Stomach (tissue), 9 donors: ENCODE results near the gene G6PD. TPM values are rescaled to one million over a fixed set of nuclear protein-coding genes. Genes with fewer than 3 reads are reported as not detected.
"Not testable (repeated sequence)": the region's sequence is repeated elsewhere in the genome, so short reads cannot be mapped to it uniquely, and the experiment has no call there.

Experiments
- DNase-seq, 2 donors: peaks; one replicate each; pipeline versions ENCODE4 v3.0.0 to v3.0.0-alpha.2; 2013 to 2019
- H3K27ac ChIP-seq, 5 donors: fragments of 200-600 bp in 4 of 5; sonication (generic) in 4 of 5; one replicate each; pipeline ENCODE4 v1.5.1; 2013 to 2019; ENCODE audit warnings: mild to moderate bottlenecking in 1 of 5, moderate library complexity in 1 of 5
- H3K27me3 ChIP-seq, 3 donors: fragments of 200-600 bp; sonication (generic); one replicate each; pipeline ENCODE4 v1.5.1; 2017 to 2019; ENCODE audit warnings: mixed run types in 1 of 3
- H3K36me3 ChIP-seq, 4 donors: fragments of 200-600 bp; sonication (generic); 1 replicate in 3 of 4; 2 replicates in 1 of 4; pipeline ENCODE4 v1.5.1; 2016 to 2019
- H3K4me1 ChIP-seq, 4 donors: fragments of 200-600 bp; sonication (generic); one replicate each; pipeline ENCODE4 v1.5.1; 2016 to 2019
- H3K4me3 ChIP-seq, 4 donors: fragments of 200-600 bp; sonication (generic) in 3 of 4; one replicate each; pipeline ENCODE4 v1.5.1; 2016 to 2019; ENCODE audit warnings: mild to moderate bottlenecking in 1 of 4
- H3K9me3 ChIP-seq, 4 donors: fragments of 200-600 bp; sonication (generic); one replicate each; pipeline ENCODE4 v1.5.1; 2016 to 2019
- CTCF ChIP-seq, 7 experiments: fragments of 450-650 bp in 4 of 7; fragments of 200-600 bp in 3 of 7; sonication (generic) in 3 of 7; IDR thresholded peaks; one replicate each; pipeline ENCODE4 v1.5.1; 2016 to 2019; ENCODE audit warnings: antibody characterized with exemption in 7 of 7, control low read depth in 2 of 7, mild to moderate bottlenecking in 1 of 7
- EP300 ChIP-seq: sonication (generic); formaldehyde crosslinking; IDR thresholded peaks from one replicate; pipeline ENCODE4 v1.6.1; 2017; ENCODE audit warnings: antibody characterized with exemption
- POLR2A ChIP-seq, 4 donors: fragments of 450-650 bp; IDR thresholded peaks; one replicate each; pipeline ENCODE4 v1.6.1; 2016; ENCODE audit warnings: antibody characterized with exemption in 4 of 4, control low read depth in 2 of 4, mild to moderate bottlenecking in 1 of 4, moderate library complexity in 1 of 4
- POLR2AphosphoS5 ChIP-seq, 3 donors: sonication (generic); formaldehyde crosslinking; IDR thresholded peaks; one replicate each; pipeline ENCODE4 v1.6.1; 2016; ENCODE audit warnings: antibody characterized with exemption in 3 of 3
- WGBS, 5 donors: extraction: QIAGEN DNeasy Blood & Tissue Kit in 3 of 5; methylation state at CpG; one replicate each; pipeline versions ENCODE4 v1.1.5 to v1.1.7; 2013 to 2018; 5-methylcytosine and 5-hydroxymethylcytosine counted together
- intact Hi-C: fragments of 100-400 bp; cut with DNase I; formaldehyde crosslinking; loops from one replicate; pipeline ENCODE4 v1.15.1; 2023; ENCODE audit warnings: low total_unique reads
- polyA plus RNA-seq, 3 donors: library from polyadenylated mRNA; stranded (reverse); fragments of 200-250 nt; gene quantifications; one replicate each; pipeline ENCODE4 v1.2.3, GENCODE V29; 2013
- total RNA-seq, 5 donors: library from RNA; depleted of rRNA; stranded (reverse); fragments of >200 nt; gene quantifications; one replicate each; pipeline versions ENCODE4 v1.1.0 to v1.2.3, GENCODE V29; 2014 to 2016
- donor health status: healthy with polysubstance abuse.
- donor health status: Bipolar disorder and iron deficiency.
- donor health status: healthy.

G6PD gene
- total and polyA plus RNA-seq, 8 donors, result 10.3 to 41.7 (median 23.4) TPM

GRCh38 chrX:154558896-154559295 lies 12.2 kb upstream of the G6PD start:
- H3K36me3 ChIP-seq, result peaks cover 0 to 19% (median 14%) of the 10 kb centered on the region in 4 donors
- H3K4me3 ChIP-seq, intact Hi-C loops, H3K27ac ChIP-seq, H3K9me3 ChIP-seq, H3K27me3 ChIP-seq, H3K4me1 ChIP-seq, DNase-seq: not testable (repeated sequence)
- 90 to 100% (median 98%) methylated on average over 3 to 8 of the region's 21 CpGs; no CpG with 5 or more reads in 2 of the 5 donors for WGBS, 5 donors

- H3K36me3 ChIP-seq, result peaks cover 0 to 26% (median 21%) of the 10 kb centered on the region in 4 donors
- H3K9me3 ChIP-seq, H3K27me3 ChIP-seq, H3K4me3 ChIP-seq, intact Hi-C loops, H3K4me1 ChIP-seq, DNase-seq, H3K27ac ChIP-seq: not testable (repeated sequence)
- WGBS, 5 donors, result 77 to 93% (median 78%) methylated on average over 4 to 5 of the region's 24 CpGs; no CpG with 5 or more reads in 2 of the 5 donors
Observed at GRCh38 chrX:154558060-154558690, 11.5 kb upstream of the G6PD start.

GRCh38 chrX:154552112-154552806 lies 5.6 kb upstream of the G6PD start:
- H3K4me3 ChIP-seq, H3K9me3 ChIP-seq, H3K27ac ChIP-seq, H3K27me3 ChIP-seq, intact Hi-C loops, DNase-seq: not testable (repeated sequence)
- Histone ChIP-seq H3K4me1 (peaks cover 6 to 36% (median 23%) of the 10 kb centered on the region in 4 donors), H3K36me3 (peaks cover 0 to 38% (median 30%) of the 10 kb centered on the region in 4 donors)
- 85 to 98% (median 86%) methylated on average over 6 to 10 of the region's 18 CpGs for WGBS, 5 donors

GRCh38 chrX:154549766-154550165 lies 3.1 kb upstream of the G6PD start:
- intact Hi-C loops, result no loop called here
- Histone ChIP-seq H3K27me3 (no peaks in the 10 kb centered on the region), H3K27ac (no peak overlapping the region), H3K36me3 (peaks cover 0 to 31% (median 21%) of the 10 kb centered on the region in 4 donors), H3K9me3 (peaks cover 0 to 13% (median 0%) of the 10 kb centered on the region in 4 donors), H3K4me3 (no peak overlapping the region), H3K4me1 (peaks cover 6 to 52% (median 34%) of the 10 kb centered on the region in 4 donors)
- 62 to 84% (median 64%) methylated on average over 1 of the region's 1 CpG for WGBS, 5 donors
- no peak for DNase-seq
- TF ChIP-seq CTCF (IDR thresholded peaks at IDR 0.05) (no peak), EP300 (no peak), POLR2AphosphoS5 (IDR thresholded peaks at IDR 0.05) (no peak), POLR2A (IDR thresholded peaks at IDR 0.05) (no peak)

GRCh38 chrX:154548028-154548316 lies 1.3 kb upstream of the G6PD start:
- peak overlapping the region in 4 of 5 donors; percentile 86 to 94 (median 90) for H3K27ac ChIP-seq
- whole genome bisulfite sequencing, 5 donors, result 0 to 47% (median 6%) methylated on average over 9 of the region's 9 CpGs
- H3K36me3 ChIP-seq, result peaks cover 0 to 13% (median 6%) of the 10 kb centered on the region in 4 donors
- H3K4me1 ChIP-seq, result peaks cover 6 to 70% (median 41%) of the 10 kb centered on the region in 4 donors
- TF ChIP-seq CTCF (IDR thresholded peaks at IDR 0.05) (no peak), POLR2A (IDR thresholded peaks at IDR 0.05) (no peak), POLR2AphosphoS5 (IDR thresholded peaks at IDR 0.05) (no peak), EP300 (no peak)
- no peak for DNase-seq
- peak overlapping the region; percentile 57 to 65 (median 64) for H3K4me3 ChIP-seq
- no peaks in the 10 kb centered on the region for H3K27me3 ChIP-seq
- peaks cover 0 to 13% (median 0%) of the 10 kb centered on the region in 4 donors for H3K9me3 ChIP-seq
- intact Hi-C loops, result no loop called here
